ENCODE results near the gene PLEKHO2. TPM values are rescaled to one million over a fixed set of nuclear protein-coding genes. Genes with fewer than 3 reads are reported as not detected.

Gene PLEKHO2
- total RNA-seq, 1 donor from 2014 or later: 10.4 TPM

DNA sequence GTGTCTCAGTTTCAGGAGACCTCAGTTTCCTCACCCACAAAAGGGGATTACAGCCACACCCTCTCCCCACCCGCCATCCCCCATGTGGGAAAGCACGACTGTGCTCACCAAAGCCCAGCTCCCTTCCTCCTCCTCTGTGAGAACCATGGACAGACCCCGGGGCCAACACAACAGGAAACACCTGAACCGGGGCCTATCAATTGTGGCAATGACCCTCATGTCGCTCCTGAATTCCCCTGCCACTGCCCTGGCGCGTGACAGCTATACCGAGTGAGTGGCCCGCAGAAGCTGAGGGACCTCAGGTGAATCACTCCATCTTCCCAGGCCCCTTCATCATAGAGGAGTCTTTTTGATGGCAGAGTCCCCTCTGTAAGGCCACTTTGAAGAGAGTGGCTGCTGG lies 28.6 kb downstream of the PLEKHO2 start:
- ATAC-seq (no peak), DNase-seq (ENCODE audit: missing footprints) (no peak)
- intact Hi-C loops (cut with DNase I): no loop called here

GRCh38 chr15:64875641-64876223 lies 34.0 kb downstream of the PLEKHO2 start:
- intact Hi-C loops (cut with DNase I): no loop called here
- DNase-seq (ENCODE audit: missing footprints) (no peak), ATAC-seq (no peak)

DNA sequence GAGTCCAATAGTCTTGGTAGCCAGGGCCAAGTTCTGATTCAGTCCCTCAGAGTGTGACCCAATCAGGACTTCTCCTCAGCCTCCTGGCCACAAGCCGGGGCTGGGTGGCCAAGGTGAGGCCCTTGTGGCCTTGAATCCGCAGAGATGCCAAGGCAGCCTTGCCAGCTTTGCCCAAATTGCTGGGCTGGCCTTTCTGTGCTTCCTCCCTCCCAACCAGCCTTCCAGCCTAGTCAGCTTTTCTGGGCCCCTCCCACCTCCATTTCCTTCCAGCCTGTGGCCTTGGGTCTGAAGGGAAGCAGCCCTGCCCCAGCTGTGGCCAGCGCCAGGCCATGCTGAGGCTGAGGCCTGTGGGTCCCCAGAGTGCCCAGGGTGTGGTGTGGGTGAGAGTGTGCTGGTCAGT lies 35.7 kb downstream of the PLEKHO2 start:
- peak; percentile 82 for ATAC-seq
- intact Hi-C loops (cut with DNase I): no loop called here
- peak; percentile 93 for DNase-seq (ENCODE audit: missing footprints)

GRCh38 chr15:64878705-64879104 lies 37.0 kb downstream of the PLEKHO2 start:
- DNase-seq (ENCODE audit: missing footprints) (no peak), ATAC-seq (no peak)
- intact Hi-C loops (cut with DNase I): loop anchor here (2.0 kb wide), 1 partner anchor 36 kb away; no protein-coding TSS in a partner anchor

DNA sequence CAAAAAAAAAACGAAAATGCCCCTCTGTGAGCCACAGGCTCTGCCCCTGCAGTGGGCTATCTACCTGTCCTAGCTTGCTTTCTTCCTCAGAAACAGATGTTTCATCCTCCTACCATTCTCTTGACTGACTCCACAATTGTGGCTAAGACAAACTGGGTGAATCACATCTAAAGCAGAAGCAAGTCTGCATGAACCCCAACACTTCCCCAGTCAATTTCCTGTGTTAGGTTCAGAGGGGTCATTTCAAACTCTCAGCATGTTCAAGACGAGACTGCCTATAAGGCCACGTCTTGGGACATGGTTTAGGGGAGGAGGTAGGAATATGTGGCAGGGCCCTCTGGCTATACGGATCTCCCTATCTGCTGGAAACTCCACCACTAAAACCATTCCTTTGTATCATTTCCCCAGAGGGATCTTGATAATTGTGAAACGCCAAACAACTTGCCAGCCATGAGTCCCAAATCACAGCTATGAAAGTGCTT lies 41.4 kb downstream of the PLEKHO2 start:
- intact Hi-C loops (cut with DNase I): no loop called here
- peak; percentile 58 for ATAC-seq
- DNase-seq (ENCODE audit: missing footprints): no peak

GRCh38 chr15:64883997-64884511 lies 42.3 kb downstream of the PLEKHO2 start:
- intact Hi-C loops (cut with DNase I): no loop called here
- peak; percentile 87 for DNase-seq (ENCODE audit: missing footprints)
- ATAC-seq: peak; percentile 67

GRCh38 chr15:64884679-64885078 lies 43.0 kb downstream of the PLEKHO2 start:
- DNase-seq (ENCODE audit: missing footprints) (no peak), ATAC-seq (no peak)
- intact Hi-C loops (cut with DNase I): no loop called here

DNA sequence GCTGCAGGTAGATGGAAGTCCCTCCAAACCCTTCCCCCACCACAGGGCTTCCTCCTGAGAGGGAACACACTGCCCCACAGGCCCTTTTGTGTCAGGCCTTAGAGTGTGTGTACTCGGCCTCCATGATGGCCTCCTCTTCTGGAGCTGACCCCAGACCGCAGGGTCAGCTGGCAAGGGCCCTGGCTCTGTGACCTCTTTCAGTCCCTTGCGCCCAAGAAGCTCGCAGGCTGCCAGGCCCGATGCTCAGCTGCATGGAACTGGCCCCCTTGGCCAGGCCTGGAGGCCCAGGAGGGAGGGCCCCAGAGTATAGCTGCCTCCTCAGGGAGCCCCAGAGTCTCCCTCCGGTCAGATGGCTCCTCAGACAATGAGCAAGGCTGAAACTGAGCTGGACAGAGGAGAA lies 46.6 kb downstream of the PLEKHO2 start:
- intact Hi-C loops (cut with DNase I): no loop called here
- ATAC-seq: no peak

GRCh38 chr15:64891561-64891960 lies 49.8 kb downstream of the PLEKHO2 start:
- intact Hi-C loops (cut with DNase I): no loop called here
- ATAC-seq: no peak
- DNase-seq (ENCODE audit: missing footprints): no peak

More for the DNA sequence above, 46.6 kb downstream of the PLEKHO2 start:
- DNase-seq (ENCODE audit: missing footprints): no peak

DNA sequence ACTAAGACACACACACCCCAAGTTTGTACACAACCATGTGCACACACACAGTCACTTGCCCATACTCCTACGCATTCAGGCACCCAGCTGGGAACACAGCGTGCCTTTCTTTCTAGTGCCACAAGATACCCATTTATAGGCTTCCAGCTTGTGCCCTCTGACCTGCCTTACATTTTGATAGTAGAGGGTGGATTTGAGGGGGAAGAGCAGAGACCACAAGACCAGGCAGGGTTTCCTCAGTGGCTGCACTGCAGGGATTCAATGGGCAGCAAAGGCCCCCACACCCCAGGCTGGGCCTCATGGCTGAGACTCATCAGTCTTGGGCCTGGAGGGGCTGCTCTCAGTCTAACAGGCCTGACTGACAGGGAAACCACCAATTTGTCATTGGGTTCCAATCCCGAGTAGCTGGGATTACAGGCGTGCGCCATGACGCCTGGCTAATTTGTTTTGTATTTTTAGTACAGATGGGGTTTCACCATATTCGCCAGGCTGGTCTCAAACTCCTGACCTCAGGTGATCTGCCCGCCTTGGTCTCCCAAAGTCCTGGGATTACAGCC lies 51.2 kb downstream of the PLEKHO2 start:
- intact Hi-C loops (cut with DNase I): no loop called here

GRCh38 chr15:64893481-64894394 lies 52.0 kb downstream of the PLEKHO2 start:
- ATAC-seq (peak; percentile 85), DNase-seq (ENCODE audit: missing footprints) (peak; percentile 97)
- intact Hi-C loops (cut with DNase I): no loop called here

More for the DNA sequence above, 51.2 kb downstream of the PLEKHO2 start:
- ATAC-seq (no peak), DNase-seq (ENCODE audit: missing footprints) (no peak)

DNA sequence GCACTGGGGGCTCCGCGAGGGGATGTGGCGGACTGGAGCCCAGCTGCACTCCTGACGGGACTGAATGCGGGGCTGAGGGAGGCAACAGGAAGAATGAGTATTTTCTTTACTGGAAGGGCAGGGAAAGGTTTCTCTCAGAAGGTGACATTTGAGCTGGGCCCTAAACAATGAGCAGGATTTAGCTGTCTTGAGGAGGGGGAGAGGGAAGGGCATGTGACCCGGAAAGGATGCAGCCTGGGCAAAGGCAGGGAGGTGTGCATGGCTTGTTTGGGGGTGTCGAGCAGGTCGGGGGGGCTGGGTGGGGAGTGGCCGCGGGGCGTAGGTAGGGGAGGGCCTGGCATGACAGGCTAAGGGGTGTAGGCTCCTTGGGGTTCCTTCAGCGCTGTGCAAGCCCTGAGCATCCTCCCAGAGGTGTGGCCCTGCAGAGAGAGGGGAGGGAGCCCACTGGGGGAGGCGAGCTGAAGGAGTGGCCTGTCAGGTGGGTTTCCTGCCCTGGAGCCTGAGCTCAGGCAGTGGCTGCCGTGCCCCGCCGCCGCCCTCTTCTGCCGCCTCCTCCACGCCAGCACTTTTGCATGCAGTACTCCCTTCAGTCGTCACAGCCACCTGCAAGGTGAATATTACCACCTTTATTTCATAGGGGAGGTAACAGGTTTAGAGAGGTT lies 52.8 kb downstream of the PLEKHO2 start:
- ATAC-seq (no peak), DNase-seq (ENCODE audit: missing footprints) (no peak)
- intact Hi-C loops (cut with DNase I): no loop called here

DNA sequence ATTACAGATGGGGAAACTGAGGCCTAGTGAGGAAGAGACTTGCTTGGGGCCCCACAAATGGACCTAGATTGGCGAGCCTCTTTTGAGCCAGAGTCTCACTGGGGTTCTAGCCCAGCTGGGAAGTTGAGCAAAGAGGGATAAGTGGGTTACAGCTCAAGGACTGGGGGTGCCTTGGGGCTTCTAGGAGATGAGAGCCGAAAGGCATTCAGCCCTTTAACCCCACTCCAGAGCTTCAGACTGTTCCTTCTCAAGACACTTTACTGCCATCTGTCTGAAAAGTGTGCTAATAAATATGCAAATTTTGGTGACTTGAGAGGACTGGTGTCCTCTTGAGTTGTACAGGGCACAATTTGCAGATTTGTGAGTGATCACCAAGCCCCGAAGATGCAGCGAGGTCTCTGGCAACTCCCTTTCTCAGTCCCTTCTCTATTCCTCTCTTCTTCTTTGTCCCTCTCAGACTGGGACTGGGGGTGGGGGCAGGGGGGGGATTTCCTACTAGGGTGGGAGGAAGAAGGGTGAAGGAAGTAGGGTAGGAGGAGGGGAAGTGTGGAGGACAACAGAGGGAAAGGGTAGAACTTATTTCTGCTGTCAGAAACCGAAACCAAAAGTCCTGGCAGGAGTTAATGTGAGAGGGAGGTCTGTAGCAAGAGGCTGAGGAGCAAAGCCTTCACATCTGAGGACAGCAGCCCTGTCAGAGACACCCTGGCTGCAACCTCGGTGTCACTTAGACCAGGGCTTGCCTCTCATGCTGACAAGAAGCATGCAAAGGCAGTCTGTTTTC lies 53.8 kb downstream of the PLEKHO2 start:
- DNase-seq (ENCODE audit: missing footprints) (no peak), ATAC-seq (peak; percentile 15)
- intact Hi-C loops (cut with DNase I): no loop called here

DNA sequence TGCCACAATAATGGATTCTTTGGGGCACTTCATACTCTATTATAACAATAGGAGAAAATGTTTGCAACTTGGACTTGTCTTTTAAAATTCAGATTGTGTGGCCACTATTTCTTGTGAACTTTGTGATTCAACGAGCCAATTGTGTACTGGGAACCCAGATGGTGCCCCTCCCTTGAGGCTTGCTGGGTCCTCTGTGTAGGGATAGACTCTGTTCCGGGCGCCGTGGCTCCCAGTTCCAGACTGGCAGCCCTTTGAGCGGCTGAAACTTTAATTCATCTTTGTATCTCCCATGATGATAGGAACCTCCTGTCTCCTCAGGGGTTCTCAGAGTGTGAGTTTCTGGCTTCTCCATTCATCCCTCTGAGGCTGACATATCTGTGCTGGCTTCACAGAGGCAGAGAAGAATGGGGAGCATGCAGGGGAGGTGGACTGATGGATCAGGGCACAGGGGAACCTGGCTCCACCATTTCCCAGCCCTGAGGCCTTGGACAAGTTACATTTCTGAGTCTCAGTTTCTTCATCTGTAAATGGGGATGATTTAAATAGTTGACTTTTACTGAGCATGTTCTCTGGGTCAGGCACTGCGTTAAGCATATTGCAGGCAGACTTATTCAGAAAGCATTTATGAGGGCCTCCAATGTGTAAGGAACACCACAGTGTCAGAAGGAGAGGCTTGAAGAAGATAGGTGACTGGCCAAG lies 54.8 kb downstream of the PLEKHO2 start:
- DNase-seq (ENCODE audit: missing footprints): no peak
- intact Hi-C loops (cut with DNase I): no loop called here
- ATAC-seq: no peak

DNA sequence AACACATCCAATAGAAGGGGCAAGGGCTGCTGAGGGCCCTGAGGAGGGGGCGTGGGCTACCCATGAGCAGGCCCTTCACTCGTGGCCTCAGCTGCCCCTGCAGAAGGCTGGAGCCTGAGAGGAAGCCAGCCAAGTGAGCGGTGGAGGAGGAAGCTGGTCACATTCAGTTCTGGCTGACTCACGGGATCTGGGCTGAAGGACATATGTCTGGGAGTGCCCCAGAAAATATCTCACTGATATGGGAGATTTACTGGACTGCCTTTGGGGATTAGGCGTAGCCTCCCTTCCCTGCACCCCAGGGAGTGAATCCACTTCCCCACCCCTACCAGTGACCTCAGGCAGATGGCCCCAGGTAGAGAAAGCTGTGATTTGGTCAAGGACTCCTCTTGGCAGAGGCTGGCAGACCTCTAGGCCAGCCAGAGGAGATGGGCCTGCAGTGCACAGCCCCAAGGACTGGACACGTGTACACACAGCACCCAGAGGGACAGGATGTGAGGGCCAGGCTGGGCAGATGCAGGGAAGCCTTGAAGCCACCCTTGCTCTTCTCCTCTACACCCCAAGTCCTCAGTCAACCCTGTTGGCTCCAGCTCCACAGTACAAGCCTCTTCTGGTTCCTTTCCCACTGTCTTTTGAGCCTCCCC lies 55.8 kb downstream of the PLEKHO2 start:
- peak; percentile 69 for ATAC-seq

GRCh38 chr15:64898406-64898805 lies 56.7 kb downstream of the PLEKHO2 start:
- DNase-seq (ENCODE audit: missing footprints) (no peak), ATAC-seq (no peak)
- intact Hi-C loops (cut with DNase I): no loop called here

More for the DNA sequence above, 55.8 kb downstream of the PLEKHO2 start:
- intact Hi-C loops (cut with DNase I): no loop called here
- peak; percentile 86 for DNase-seq (ENCODE audit: missing footprints)

DNA sequence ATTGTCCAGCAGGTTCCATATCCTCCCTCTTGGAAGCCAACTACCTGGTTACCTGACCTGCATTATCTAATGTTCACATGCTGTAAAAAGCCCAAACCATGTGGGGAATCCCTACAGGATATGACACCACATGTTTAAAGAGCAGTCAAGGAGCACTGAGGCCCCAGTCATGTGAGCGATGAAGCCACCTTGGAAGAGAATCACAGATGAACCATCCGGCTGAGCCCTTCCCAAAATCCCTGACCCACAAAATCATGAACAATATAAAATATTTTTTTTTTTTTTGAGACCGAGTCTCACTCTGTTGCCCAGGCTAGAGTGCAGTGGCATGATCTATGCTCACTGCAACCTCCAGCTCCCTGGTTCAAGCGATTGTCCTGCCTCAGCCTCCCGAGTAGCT lies 59.4 kb downstream of the PLEKHO2 start:
- ATAC-seq (no peak), DNase-seq (ENCODE audit: missing footprints) (no peak)
- intact Hi-C loops (cut with DNase I): no loop called here
